Measurements from ENCODE around the gene PTH2R. TPM values are rescaled to one million over a fixed set of nuclear protein-coding genes. Genes with fewer than 3 reads are reported as not detected.

Gene PTH2R
- total and polyA plus RNA-seq, 2 donors (not counting 3 experiments of a cell fraction or from before 2014, with no cell fraction given), result not detected

- peaks cover 0 to 4% of the 10 kb centered on the region in 2 experiments for H3K27me3 ChIP-seq (ENCODE audit: control insufficient read depth in 2 of 2, insufficient read depth in 2 of 2, low read length in 2 of 2)
- FAIRE-seq, result no peak
These were observed 7.3 kb downstream of the PTH2R start for GRCh38 chr2:208413931-208414330.

More at GRCh38 chr2:208413931-208414330, 7.3 kb downstream of the PTH2R start:
- Histone ChIP-seq H3K4me1 (ENCODE audit: control insufficient read depth, extremely low read depth, insufficient read depth, low read length) (no peaks in the 10 kb centered on the region), H3K27ac (ENCODE audit: insufficient read depth, low read depth, low read length) (no peak overlapping the region), H3K36me3 (ENCODE audit: control insufficient read depth in 2 of 2, extremely low read depth in 1 of 2, insufficient read depth in 2 of 2, low read length in 2 of 2) (no peaks in the 10 kb centered on the region), H3K4me2 (ENCODE audit: insufficient read depth, low read length) (no peak overlapping the region), H3K4me3 (replicated peaks in 1 of 3; ENCODE audit: insufficient read depth in 1 of 3, low read depth in 1 of 3, low read length in 3 of 3) (no peak overlapping the region), H3K9me1 (replicated peaks; ENCODE audit: control insufficient read depth, extremely low read depth, insufficient read depth, low read length) (no peaks in the 10 kb centered on the region), H2AFZ (ENCODE audit: low read depth, low read length) (no peak overlapping the region), H3K9me3 (replicated peaks; ENCODE audit: control insufficient read depth, insufficient read depth, low read length) (no peaks in the 10 kb centered on the region), H3K9ac (replicated peaks; ENCODE audit: extremely low read depth, insufficient read depth, low read length) (no peak overlapping the region), H3K79me2 (ENCODE audit: control insufficient read depth, insufficient read depth, low read length) (no peaks in the 10 kb centered on the region), H4K20me1 (replicated peaks; ENCODE audit: control insufficient read depth, extremely low read depth, insufficient read depth, low read length) (no peaks in the 10 kb centered on the region)
- no peak for TF ChIP-seq GATA2 (IDR thresholded peaks at IDR 0.05; ENCODE audit: insufficient read depth, insufficient read length, low read depth, low read length)
- TF ChIP-seq EZH2 (IDR thresholded peaks at IDR 0.05; ENCODE audit: borderline replicate concordance, low read depth, low read length, severe bottlenecking), result no peak
- no peak for TF ChIP-seq POLR2AphosphoS5 (IDR thresholded peaks at IDR 0.05; ENCODE audit: insufficient read depth, low read depth, low read length)
- TF ChIP-seq CTCF (IDR thresholded peaks at IDR 0.05; ENCODE audit: extremely low read depth in 1 of 2, insufficient read depth in 1 of 2, low read depth in 1 of 2, low read length in 2 of 2), result no peak
- no peak for TF ChIP-seq MAX (IDR thresholded peaks at IDR 0.05; ENCODE audit: insufficient read depth, insufficient read length)
- TF ChIP-seq FOS (IDR thresholded peaks at IDR 0.05; ENCODE audit: borderline replicate concordance, insufficient read depth, low read length), result no peak
- TF ChIP-seq MYC (IDR thresholded peaks at IDR 0.05; ENCODE audit: low read depth, low read length), result no peak
- TF ChIP-seq POLR2A (IDR thresholded peaks at IDR 0.05; ENCODE audit: low read depth, low read length), result no peak
- no peak for TF ChIP-seq JUN (IDR thresholded peaks at IDR 0.05; ENCODE audit: borderline replicate concordance, insufficient read depth, insufficient read length, low read depth)
- dilution Hi-C loops (cut with MboI; ENCODE audit: extremely low pct_ligation_motif_present, low sequenced_read_pairs), result no loop called here
- ChIA-PET CTCF (interaction anchor here (0.9 to 1.6 kb wide), 2 partner anchors 19 to 21 kb away, joined by 3 read pairs; no protein-coding TSS in a partner anchor), POLR2A (no interaction called here)
- intact Hi-C loops (cut with micrococcal nuclease), result no loop called here
- no TSS peak for BruUV-seq (replicated peaks)
- no peak for DNase-seq (ENCODE audit: low read depth, low spot score)
